Measurements from ENCODE around the gene MATN1.

MATN1 gene

DNA sequence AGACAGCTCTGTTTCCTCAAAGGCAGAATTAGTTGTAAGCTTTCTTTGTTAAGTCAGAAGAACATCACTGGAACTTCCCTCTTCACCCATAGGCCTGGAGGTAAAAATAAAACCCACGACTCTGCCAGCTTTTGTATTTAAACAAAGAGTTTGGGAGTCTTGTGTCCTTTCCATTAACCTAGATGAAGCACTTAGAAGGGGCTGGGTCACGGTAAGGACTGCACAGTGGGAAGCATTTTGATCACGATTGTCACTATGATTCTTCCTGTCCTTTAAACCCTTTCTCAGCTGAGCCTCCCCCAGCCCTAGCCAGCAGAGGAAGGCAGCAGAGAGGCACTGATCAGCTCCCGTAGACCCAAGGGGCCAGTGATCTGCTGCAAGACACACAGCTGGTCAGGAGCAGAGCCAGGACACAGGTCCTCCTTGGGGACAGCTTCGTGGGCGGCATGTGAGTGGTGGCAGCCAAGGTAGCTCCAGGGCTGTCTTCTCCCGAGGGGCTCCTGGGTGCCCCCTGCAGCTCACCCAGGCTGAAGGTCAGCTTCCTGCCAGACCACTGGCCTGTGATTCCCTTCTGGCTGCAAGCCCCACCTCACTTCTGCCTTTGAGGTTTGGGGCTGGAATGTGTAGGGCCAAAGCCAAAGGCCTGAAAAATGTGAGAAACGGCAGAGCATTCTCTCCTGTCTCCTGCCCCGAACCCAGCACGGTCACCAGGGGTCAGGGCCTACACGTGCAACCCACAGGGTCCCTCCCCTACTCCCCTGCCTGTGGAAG lies 38.2 kb upstream of the MATN1 start:
- peaks cover 87% of the 10 kb centered on the region for H3K4me1 Mint-ChIP-seq
- no peaks in the 10 kb centered on the region for H3K9me3 Mint-ChIP-seq
- peak overlapping the region; percentile 70 for H3K4me3 Mint-ChIP-seq
- H3K36me3 Mint-ChIP-seq, result peaks cover 11% of the 10 kb centered on the region
- peak; percentile 2 for ATAC-seq
- H3K27me3 Mint-ChIP-seq, result no peaks in the 10 kb centered on the region
- H3K27ac Mint-ChIP-seq, result peak overlapping the region; percentile 90

DNA sequence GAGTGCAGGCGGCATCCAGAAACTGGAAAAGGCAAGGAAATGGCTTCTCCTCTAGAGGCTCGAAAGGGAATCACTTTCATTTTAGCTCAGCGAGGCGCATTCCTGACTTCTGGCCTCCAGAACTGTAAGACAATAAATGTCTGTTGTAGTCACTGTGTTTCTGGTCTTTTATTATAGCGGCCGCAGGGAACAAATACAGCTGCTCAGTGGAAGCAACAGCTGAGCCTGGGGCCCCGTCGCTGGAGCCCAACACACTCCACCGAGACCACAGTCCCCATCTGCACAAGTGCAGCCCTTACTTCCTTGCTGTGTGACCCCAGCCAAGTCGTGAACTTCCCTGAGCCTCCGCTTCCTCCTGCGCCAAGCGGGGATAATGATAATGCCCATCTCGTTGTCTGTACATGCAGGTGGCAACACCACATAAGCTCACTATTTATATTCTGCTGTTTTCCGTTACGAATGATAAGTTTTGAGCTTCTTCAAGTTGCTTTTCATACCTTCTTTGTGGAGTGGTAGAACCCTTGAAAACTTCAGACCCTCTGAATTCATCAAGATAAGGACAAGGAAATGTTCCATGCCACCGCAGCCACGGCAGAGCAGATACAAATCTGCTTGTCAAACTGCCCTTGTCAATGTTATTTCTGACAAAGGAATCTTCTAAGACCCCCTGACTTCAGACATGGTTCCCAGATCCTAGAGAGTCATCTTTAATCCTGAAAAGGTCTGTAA lies 37.4 kb upstream of the MATN1 start:
- Mint-ChIP-seq H3K9me3 (no peaks in the 10 kb centered on the region), H3K4me1 (peaks cover 83% of the 10 kb centered on the region), H3K27me3 (no peaks in the 10 kb centered on the region), H3K27ac (peak overlapping the region; percentile 90), H3K4me3 (peak overlapping the region; percentile 70), H3K36me3 (peaks cover 19% of the 10 kb centered on the region)
- ATAC-seq, result no peak

DNA sequence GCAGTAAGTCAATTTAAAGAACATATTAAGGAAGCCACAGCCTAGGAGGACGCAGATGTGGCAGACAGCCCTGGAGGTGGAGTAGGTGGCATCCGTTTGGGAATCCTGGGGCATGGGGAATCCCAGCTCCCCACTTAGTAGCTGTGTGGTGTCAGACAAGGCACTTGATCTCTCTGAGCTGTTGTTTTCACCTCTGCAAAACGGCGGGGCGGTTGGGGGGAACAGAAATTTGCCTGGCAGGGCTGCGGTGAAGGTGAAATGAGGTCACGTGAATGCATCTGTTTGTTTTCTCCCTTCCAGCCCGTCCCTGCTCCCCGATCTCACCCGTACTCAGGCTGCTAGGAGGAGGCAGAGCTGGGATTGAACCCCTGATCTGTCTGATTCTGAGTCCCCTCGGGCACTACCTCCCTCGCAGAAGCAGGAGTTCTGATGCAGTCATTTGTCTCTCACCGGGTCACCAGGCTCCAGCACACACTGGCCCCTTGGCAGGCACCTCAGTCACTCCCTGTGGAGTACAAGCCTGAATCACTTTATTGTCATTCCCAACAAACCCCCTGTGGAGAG lies 36.4 kb upstream of the MATN1 start:
- Mint-ChIP-seq H3K27ac (peak overlapping the region; percentile 90), H3K4me1 (peaks cover 83% of the 10 kb centered on the region)

DNA sequence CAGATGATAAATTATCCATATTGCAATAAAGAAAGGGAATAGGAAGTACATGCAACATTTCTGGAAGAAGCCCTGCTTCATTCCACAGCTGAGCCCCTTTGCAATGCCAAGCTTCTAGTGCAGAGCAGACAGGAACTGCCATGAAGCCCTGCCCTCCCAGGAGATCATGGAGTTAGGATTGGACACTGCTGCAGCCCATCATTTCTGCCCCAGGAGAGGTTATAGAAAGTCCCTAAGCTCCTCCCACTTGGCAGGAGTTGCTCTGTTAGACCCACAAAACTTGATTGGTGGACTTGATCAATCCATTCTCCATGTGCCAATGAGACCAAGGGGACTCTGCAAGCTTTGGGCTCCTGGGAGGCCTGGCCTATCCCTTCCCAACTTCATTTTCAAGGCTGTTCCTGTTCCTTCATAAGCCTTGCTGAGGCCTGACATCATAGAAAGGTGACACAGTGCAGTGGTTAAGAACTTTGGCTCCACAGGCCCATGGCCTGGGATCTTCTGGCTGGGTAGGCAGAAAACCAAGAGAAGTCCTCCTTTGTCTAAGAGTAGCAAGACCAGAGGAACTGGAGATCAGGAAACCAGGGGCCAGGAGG lies 35.5 kb upstream of the MATN1 start:
- H3K4me3 Mint-ChIP-seq, result peak overlapping the region; percentile 88
- peaks cover 37% of the 10 kb centered on the region for H3K36me3 Mint-ChIP-seq
- H3K27me3 Mint-ChIP-seq, result no peaks in the 10 kb centered on the region
- H3K9me3 Mint-ChIP-seq, result no peaks in the 10 kb centered on the region
- H3K27ac Mint-ChIP-seq, result peak overlapping the region; percentile 90
- H3K4me1 Mint-ChIP-seq, result peaks cover 80% of the 10 kb centered on the region
- ATAC-seq, result no peak

More for the DNA sequence above, 36.4 kb upstream of the MATN1 start:
- ATAC-seq, result no peak
- Mint-ChIP-seq H3K27me3 (no peaks in the 10 kb centered on the region), H3K9me3 (no peaks in the 10 kb centered on the region), H3K4me3 (peak overlapping the region; percentile 70), H3K36me3 (peaks cover 29% of the 10 kb centered on the region)

DNA sequence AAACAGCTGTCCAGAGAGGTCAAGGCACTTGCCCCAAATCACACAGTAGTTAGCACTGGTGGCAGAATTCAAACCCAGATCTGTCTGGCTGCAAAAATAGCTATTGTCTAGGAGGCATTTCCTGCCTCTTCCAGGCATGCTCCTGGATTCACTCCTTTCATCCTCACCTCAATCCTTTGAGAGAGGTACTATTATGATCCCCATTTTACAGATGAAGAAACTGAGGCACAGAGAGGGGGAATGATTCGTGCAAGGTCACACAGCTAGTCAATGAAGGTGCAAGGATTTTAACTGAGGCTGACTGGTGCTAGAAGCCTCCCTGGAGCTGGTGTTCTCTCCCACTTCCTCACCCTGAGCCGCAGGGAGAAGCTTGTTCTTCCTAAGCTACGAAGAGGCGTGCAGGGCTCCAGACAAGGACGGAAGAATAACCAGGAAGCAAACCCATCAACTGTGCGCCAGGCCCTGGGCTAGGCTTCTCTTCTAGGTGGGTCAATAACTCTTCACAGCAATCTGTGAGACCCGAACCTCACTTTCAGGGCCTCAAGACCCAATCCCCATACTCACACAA lies 34.8 kb upstream of the MATN1 start:
- ATAC-seq, result no peak
- Mint-ChIP-seq H3K27ac (peak overlapping the region; percentile 90), H3K9me3 (no peaks in the 10 kb centered on the region), H3K4me3 (peak overlapping the region; percentile 88), H3K36me3 (peaks cover 44% of the 10 kb centered on the region), H3K27me3 (no peaks in the 10 kb centered on the region), H3K4me1 (peaks cover 80% of the 10 kb centered on the region)

DNA sequence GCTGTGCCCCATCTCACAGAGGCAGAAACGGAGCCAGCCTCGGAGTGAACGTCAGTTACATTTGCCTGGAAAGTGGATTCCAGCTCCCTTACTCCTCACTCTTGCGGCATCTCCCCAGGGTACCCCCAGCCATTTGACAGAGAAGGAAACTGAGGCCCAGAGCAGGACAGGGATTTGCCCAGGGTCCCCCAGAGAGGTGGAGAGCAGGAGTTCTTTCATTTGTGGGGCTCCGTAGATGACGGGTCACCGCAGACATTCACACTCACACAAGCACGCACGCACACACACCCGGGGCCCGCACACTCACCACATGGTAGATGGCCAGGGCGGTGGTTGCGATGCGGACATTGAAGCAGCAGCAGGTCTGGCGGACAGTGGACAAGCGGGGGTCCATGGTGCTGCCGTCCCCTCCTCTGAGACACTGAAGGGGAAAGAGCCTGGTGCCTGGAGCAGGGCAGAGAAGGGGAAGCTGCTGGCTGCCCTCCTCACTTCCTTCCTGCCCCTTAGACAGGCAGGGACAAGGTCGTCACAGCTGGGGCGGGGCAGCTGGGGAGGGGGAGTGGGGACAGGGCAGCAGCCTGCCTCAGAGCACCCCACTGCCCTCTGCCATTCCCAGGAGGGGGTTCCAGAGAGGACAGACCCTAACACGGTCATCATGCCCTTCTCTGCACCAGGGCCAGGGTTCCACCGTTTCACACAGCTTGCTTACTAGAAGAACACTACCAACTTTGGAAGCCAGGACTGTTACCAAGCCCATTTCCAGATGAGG lies 34.2 kb upstream of the MATN1 start, which contains the start of gene LAPTM5:
TSS of gene LAPTM5 (minus strand) at position 423 of the 769 bp plus-strand sequence. CDS start at position 394, 29 bp downstream.
- H3K36me3 Mint-ChIP-seq, result peaks cover 47% of the 10 kb centered on the region

DNA sequence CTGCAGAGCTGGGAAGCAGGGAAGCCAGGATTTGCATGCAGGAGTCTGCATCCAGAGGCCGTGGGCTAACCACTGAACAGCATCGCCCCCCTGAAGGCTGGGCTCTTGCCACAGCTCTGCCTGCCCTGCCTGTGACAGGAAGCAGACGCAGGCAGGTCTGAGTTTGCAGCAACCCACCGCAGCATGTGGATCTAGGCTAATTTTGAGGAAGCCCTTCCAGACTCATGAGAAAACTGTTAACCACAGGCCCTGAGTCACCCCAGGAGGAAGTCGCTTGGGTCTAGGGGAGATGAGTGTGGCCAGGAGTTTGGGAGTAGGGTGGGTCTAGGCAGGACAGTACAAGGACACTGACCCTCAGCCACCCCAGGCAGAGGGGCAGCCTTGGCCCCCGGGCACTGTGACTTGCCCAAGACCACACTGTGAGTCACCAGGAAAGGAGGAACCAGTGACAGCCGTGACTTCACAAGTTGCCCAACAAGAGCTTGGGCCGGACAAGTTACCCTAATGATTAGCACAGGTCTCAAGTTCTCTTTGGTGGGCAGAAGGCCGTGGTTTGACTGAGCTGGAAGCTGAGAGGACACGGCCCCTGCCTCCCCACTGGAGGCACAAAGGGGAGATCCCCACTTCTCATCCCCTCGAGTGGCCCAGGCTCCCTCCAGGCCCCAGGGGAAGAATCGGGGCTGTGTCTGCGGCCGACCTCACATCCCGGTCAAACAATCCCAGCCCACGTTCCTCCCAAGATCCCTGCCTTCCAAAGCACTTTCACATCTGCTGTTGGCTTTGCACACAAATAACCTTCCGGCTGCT lies 33.4 kb upstream of the MATN1 start:
- peak; percentile 59 for ATAC-seq
- Mint-ChIP-seq H3K27ac (peak overlapping the region; percentile 90), H3K36me3 (peaks cover 52% of the 10 kb centered on the region), H3K4me1 (peaks cover 78% of the 10 kb centered on the region), H3K9me3 (no peaks in the 10 kb centered on the region), H3K4me3 (peak overlapping the region; percentile 88), H3K27me3 (no peaks in the 10 kb centered on the region)

More for the DNA sequence above, 34.2 kb upstream of the MATN1 start, which contains the start of gene LAPTM5:
- H3K4me3 Mint-ChIP-seq, result peak within 1 kb of the TSS; percentile 88
- H3K4me1 Mint-ChIP-seq, result peaks cover 78% of the 10 kb centered on the region
- peak; percentile 54 for ATAC-seq
- H3K9me3 Mint-ChIP-seq, result no peaks in the 10 kb centered on the region
- H3K27ac Mint-ChIP-seq, result peak within 1 kb of the TSS; percentile 90
- no peaks in the 10 kb centered on the region for H3K27me3 Mint-ChIP-seq

DNA sequence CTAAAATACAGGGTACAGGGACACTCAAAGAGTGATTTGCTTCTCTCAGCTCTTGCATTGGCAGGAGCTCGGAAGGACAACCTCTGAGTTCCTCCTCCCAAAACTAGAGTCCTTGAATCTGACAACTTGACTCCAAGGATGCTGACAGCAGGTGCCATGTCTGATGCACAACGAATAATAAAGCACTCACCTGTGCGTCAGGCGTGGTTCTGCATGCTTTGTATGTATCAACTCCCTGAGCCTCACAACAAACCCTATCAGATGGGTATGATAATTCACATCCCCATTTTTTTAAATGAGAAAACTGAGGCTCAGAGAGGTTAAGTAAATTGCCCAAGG lies 32.8 kb upstream of the MATN1 start:
- Mint-ChIP-seq H3K36me3 (peaks cover 53% of the 10 kb centered on the region), H3K27ac (peak overlapping the region; percentile 90), H3K4me1 (peaks cover 78% of the 10 kb centered on the region), H3K9me3 (no peaks in the 10 kb centered on the region), H3K27me3 (no peaks in the 10 kb centered on the region), H3K4me3 (peak overlapping the region; percentile 88)
- ATAC-seq, result no peak

DNA sequence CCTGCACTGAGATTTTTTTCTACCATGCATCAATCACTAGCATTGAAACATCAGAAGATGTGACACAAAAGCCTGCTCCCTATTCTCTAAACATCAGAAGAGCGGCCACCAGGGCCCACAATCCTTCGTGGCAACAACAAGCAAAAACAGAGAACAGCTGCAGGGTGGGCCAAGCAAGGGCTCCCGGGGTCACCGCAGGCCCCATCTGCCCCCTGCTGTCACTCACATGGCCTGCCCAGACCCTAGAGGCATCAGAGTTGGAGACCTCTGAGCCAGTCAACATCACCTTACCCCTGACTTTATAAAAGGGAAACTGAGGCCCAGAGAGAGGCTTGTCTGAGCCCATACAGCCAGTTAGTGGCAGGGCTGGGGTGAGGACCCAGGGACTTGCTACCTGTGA lies 32.4 kb upstream of the MATN1 start:
- H3K27me3 Mint-ChIP-seq, result no peaks in the 10 kb centered on the region

DNA sequence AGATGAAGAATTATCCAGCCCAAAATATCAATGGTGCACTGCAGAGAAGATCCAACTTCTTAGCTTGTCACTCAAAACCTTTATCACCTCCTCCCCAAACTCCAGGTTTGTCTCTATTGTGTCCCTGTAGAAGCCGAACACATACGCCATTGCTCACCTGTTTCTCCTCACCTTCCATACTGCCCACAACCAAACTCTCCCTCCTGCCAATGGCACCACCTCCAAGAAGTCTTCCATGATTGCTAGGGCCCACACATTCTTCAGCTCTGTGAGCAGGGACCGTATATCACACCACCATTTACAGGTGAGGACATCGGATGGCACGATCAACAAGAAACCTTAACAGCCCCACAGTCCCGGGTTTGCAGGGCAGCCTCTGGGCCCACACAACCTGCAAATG lies 31.9 kb upstream of the MATN1 start:
- Mint-ChIP-seq H3K4me3 (peak overlapping the region; percentile 88), H3K27me3 (no peaks in the 10 kb centered on the region), H3K9me3 (no peaks in the 10 kb centered on the region), H3K27ac (peak overlapping the region; percentile 90), H3K4me1 (peaks cover 78% of the 10 kb centered on the region), H3K36me3 (peaks cover 62% of the 10 kb centered on the region)
- no peak for ATAC-seq

More for the DNA sequence above, 32.4 kb upstream of the MATN1 start:
- Mint-ChIP-seq H3K9me3 (no peaks in the 10 kb centered on the region), H3K27ac (peak overlapping the region; percentile 90), H3K36me3 (peaks cover 57% of the 10 kb centered on the region), H3K4me1 (peaks cover 78% of the 10 kb centered on the region), H3K4me3 (peak overlapping the region; percentile 88)
- no peak for ATAC-seq

DNA sequence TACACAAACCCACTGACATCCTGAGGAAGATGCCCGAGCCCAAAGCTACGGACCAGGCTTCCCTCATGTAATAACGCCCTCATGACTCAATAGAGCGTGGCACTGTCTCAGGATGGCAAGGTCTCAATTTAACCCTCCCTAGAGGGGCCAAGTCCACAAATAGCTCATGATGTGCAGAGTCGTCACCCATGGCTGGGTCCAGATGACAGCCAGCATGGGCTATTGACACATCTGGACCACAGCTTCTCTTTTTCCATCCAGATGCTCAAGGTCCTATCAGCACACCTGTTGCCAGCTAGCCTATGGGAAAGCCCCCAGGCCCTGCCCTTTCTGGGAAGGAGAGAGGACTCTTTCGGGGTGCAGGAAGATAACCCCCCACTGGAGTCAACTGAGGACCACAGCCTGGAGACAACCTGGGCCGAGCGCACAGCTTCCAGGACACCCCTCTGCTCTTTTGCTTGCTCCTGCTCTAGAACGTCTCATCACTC lies 31.3 kb upstream of the MATN1 start:
- Mint-ChIP-seq H3K27me3 (no peaks in the 10 kb centered on the region), H3K9me3 (no peaks in the 10 kb centered on the region), H3K4me1 (peaks cover 78% of the 10 kb centered on the region), H3K4me3 (peak overlapping the region; percentile 88), H3K36me3 (peaks cover 68% of the 10 kb centered on the region), H3K27ac (peak overlapping the region; percentile 90)
- peak; percentile 87 for ATAC-seq

DNA sequence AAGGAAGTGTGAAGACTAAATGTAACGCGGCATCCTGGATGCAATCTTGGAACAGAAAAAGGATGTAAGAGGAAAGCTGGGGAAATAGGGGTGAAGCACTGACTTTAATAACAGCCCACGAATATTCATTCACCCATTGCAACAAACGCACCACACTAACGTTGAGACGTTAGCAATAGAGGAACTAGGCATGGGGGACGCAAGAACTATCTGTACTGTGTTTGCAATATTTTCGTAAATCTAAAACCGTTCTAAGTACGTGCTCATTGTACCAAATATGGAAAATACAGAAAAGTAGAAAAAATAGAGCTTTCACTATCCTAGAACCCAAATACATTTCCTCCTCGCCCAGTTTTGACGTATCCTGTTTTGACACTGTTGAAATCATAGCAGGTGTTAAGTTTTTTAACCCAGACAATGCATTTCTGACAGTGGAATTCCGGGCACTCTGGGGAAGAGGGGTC lies 30.3 kb upstream of the MATN1 start:
- Mint-ChIP-seq H3K27ac (peak overlapping the region; percentile 90), H3K4me3 (peak overlapping the region; percentile 88), H3K4me1 (peaks cover 78% of the 10 kb centered on the region), H3K9me3 (no peaks in the 10 kb centered on the region), H3K36me3 (peaks cover 78% of the 10 kb centered on the region), H3K27me3 (no peaks in the 10 kb centered on the region)
- ATAC-seq, result peak; percentile 18

DNA sequence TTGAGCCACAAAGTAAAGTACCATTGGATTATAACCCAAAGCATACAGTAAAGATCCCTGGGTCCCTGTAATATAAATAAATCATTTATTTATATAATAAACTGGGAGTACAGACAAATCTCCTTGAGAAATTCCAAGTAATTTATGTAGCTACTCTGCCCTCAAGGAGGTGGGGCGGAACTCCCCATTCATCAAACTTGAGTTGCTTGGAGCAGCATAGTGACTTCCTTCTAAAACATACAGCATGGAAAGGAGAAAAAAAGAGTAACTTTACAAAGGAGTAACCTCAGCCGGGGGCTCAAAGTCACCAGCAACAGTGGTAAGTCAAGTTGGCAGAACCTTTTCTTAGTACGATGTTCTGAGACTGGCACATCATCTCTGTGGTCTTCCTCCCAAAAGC lies 29.7 kb upstream of the MATN1 start:
- no peak for ATAC-seq
- peaks cover 83% of the 10 kb centered on the region for H3K36me3 Mint-ChIP-seq
- peak overlapping the region; percentile 88 for H3K4me3 Mint-ChIP-seq
- no peaks in the 10 kb centered on the region for H3K9me3 Mint-ChIP-seq
- no peaks in the 10 kb centered on the region for H3K27me3 Mint-ChIP-seq
- H3K27ac Mint-ChIP-seq, result peak overlapping the region; percentile 90
- peaks cover 78% of the 10 kb centered on the region for H3K4me1 Mint-ChIP-seq

DNA sequence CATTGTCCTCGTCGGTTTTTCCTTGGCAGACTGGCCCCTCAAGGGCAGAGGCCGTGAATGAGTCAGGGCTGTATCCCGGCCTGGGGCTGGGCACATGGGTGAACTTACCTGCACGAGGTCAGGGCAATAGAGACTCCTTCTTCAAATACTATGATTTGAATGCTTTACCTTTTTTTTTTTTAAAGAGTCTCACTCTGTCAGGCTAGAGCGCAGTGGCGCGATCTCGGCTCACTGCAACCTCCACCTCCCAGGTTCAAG lies 29.2 kb upstream of the MATN1 start:
- Mint-ChIP-seq H3K9me3 (no peaks in the 10 kb centered on the region), H3K36me3 (peaks cover 87% of the 10 kb centered on the region), H3K27me3 (no peaks in the 10 kb centered on the region), H3K4me3 (peak overlapping the region; percentile 88), H3K4me1 (peaks cover 80% of the 10 kb centered on the region), H3K27ac (peak overlapping the region; percentile 90)
- no peak for ATAC-seq
